HT1080 (cell line): ENCODE data around the gene INPP5A. TPM values are rescaled to one million over a fixed set of nuclear protein-coding genes. Genes with fewer than 3 reads are reported as not detected.

Experiments used
- DNase-seq: peaks from one replicate; pipeline ENCODE4 v3.0.0-alpha.2; 2015; ENCODE audit warnings: low read depth
- total RNA-seq: library from RNA; depleted of rRNA; stranded (reverse); fragments of >200 nt; shearing (Covaris generic); gene quantifications from 2 replicates; pipeline ENCODE4 v1.2.3, GENCODE V29; 2014

Gene INPP5A
- total RNA-seq, 1 experiment from 2014 or later = 34.4 TPM

DNA sequence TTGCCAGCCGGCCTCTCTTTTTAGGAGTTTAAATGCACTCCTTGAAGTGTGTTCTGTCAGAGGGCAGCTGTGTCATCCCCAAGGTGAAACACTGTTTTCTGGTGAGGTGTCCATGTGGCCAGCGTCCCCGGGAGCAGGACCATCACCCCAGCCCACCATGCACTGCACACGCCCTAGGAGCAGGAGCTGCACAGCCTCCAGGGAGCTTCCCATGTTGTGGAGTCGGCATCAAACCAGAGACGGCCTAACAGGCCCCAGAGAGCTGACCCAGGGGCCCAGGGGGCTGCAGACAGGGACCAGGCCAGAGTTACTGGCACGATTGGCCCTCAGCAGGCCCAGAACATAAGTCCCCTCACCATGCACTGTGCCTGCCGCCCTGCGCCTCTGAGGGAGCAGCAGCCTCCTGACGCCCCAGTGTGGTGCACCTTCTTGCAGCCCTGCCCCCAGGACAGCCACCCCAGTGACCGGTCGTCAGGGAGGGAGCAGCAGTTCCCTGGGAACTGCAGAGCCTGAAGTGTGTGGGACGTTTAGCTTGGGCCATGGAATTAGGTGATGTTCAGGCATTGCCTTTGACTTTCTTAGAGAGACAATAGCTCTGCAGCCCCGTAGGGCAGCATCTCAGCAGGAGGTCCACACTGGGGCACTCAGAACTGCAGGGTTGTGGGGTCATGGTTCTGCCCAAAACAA lies 150.4 kb downstream of the INPP5A start:
- no peak for DNase-seq

DNA sequence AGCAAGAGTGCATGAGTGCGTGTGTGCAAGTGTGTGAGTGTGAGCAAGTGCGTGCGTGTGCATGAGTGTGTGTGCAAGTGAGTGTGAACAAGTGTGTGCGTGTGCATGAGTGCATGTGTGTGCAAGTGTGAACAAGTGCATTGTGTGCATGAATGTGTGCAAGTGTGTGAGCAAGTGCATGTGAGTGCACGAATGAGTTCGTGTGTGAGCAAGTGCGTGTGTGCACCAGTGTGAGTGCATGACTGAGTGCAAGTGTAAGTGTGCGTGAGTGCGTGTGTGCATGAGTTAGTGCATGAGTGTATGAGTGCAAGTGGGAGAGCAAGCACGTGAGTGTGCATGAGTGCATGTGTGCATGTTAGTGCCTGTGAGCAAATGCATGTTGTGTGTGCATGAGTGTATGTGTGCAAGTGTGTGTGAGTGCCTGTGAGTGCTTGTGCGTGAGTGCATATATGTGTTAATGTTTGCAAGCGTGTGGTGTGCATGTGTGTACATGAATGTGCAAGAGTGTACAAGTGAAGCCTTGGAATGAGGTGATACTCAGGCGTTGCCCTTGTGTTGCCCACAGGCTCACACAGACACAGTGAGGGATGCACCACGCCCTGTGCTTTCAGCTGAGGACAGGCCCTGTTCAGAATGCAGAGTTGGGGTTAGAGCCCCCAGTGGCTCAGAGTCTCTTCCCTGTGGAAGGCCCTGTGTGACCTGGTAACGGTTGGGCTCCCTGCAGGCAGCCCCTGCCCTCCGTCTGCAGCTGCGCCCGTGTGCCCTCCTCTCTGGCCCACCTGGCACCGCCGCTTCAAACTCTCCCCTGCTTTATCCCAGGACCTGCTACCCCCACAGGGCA lies 151.2 kb downstream of the INPP5A start:
- no peak for DNase-seq

DNA sequence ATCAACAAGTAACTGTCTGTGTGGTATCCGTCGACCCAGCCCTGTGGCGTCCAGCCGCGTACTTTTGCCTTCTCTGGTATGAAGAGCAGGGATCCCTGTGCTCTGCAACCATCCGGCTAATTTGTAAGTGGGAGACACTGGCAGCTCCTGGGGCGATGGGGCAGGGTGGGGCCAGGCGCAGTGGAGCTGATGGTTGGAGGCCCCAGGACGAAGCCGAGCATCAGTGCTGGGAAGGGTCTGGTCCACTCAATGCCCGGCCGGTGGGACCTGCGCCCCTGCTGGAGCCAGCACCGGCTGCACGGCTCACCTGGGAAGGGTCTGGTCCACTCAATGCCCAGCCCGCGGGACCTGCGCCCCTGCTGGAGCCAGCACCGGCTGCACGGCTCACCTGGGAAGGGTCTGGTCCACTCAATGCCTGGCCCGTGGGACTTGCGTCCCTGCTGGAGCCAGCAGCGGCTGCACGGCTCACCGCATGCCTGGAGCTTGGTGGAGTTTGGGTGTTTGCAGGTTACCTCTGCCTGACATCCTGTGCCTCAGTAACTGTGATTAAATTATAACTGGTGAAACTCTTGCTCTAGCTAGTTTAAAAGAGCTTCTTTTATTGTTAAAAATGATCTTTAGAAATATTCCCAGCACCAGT lies 152.3 kb downstream of the INPP5A start:
- no peak for DNase-seq

DNA sequence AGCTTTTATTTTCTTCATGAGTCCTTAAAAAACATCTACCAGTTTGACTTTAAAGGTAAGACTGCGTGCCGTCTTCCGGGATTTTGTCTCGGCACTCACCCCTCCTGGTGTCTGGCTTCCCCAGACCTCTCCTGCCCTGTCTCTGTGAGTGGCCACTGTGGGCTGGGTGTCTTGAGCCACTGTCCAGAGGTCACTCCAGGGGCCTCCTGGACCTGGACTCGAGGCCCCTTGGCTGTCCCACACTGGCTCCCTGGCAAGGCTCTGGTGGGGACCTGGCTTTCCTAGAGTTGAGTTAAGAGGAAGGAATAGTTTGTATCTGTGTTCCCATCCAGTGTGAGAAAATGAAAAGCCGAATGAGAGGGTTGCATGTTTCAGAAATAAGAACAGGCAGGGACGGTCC lies 152.8 kb downstream of the INPP5A start:
- no peak for DNase-seq

DNA sequence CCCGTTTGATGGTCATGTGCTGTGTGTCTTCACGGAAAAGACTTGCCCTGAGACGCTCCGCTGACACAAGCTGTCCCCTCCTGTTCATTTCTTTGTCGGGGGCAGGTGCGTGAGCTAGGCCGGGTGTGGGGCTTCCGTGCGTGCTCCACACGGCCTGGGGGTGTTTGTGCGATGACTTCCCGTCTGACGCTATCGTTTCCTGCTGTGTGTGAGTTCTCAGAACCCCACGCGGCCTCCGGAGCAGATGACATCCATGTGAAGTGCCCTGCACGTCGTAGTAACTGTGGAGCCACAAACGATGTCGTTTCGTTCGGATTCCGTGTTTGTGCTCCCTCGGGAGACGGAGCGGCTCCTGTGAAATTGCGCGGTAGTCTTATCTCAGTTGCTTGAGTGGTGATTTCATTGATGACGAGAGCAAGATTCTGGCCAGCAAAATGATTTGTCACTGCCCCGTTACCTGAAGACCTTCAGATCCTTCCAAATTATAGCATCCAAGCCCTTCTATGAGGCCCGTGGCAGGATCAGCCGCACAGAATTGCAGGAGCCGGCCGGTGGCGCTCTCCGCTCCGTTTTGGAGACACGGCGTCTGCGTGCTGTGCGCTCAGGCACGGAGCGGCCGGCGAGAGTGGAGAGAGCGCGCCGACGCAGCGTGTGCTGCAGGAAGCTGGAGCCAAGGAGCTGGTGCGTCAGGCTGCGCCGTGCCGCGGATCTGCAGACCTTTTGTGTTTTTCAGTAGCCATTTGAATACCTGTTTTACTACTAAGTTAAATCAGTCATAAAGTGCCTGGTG lies 153.4 kb downstream of the INPP5A start:
- no peak for DNase-seq

DNA sequence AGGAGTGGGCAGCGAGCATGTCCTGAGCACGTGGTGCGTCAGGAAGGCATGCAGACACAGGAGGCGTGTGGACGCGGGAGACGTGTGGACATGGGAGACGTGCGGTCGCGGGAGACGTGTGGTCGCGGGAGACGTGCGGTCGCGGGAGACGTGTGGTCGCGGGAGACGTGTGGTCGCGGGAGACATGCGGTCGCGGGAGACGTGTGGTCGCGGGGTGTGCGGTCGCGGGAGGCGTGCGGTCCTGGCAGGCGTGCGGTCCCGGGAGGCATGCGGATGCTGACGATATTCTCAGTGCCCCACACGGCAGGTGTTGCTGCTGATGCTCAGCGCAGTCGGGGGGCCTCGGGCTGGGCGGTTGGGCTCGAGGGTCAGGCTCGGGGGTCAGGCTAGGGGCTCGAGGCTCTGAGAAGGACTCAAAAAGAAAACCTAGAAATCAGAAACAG lies 154.1 kb downstream of the INPP5A start:
- DNase-seq = no peak

DNA sequence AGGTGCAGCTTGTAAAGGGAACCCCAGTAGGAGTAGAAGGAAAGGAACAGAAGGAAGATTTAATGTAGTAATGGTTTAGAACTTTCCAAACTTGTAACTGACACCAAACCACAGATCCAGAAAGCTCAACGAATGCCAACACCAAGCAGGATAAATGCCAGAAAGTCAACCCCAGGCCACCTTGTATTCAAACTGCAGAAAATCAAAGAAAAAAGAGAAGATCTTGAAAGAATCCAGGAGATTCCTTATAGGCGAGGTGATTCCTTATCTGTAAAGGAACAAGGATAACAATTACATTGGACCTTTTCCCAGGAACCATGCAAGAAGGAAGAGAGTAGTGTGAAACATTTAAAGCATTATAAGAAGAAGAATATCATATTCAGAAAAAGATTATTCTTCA lies 154.7 kb downstream of the INPP5A start:
- no peak for DNase-seq

DNA sequence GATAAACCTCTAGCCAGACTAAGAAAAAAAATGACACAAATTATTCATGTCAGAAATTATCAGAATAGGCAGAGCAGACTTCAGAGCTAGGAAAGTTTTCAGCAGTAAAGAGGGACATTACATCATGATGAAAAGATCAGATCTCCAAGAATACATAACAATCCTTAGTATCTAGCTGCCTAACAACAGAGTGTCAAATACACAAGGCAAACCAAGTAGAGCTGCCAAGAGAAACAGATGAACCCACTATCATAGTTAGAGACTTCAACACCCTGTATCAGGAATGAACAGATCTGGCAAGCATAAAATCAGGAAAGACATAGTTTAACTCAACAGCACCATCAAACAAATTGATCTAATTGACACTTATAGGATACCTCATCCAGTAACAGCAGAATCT lies 156.1 kb downstream of the INPP5A start:
- DNase-seq = no peak

DNA sequence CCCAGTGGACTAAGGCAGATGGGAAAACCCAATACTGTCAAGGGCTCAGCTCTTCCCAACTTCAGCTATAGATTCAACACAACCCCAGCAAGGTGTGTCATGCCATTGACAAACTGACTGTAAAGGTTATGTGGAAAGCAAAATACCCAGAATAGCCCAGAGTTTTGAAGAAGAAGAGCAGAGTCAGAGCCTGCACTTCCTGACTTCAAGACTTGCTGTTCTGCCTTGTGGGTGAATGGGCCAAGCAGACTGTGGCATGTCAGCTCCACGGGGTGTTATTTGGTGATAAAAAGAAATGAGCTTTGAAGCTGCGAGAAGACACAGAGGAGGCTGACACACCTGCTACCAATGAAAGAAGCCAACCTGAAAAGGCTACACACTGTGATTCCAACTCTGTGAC lies 158.6 kb downstream of the INPP5A start:
- DNase-seq = no peak

DNA sequence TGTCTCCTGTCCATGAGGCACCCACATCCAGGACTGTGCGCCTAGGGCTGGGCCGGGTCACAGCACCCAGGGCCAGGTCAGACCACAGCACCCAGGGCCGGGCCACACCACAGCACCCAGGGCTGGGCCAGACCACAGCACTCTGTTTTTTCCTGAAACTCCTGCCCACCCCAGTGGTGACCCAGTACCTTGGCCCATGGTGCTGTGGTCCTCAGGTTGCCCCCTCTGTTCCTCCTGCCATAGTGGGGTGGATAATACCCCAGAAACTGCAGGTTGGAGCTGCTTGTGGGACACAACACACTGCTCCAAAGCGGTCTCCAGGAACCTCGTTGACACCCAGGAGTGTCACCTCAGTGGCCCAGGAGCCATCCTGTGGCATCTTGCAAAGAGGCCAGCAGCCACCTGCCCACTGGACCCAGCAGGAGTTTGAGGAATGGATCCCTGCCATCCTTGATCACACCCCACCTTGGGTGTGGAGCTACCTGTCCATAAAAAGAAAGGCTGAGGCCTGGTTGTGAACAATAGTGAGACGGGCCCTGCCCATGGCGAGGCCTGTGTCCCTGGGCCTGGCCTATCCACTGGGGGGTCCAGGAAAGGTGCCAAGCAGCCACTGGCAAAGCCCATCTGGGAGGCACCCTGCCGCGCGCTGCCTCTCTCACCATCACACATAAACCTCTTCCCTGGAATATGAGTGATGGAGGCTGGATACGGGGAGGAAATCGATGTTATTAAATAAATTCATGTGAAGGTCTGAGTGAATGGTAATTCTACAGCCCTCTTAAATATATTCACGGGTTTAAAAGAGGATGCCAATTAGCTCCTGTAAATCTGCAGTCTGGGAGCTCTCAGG lies 159.4 kb downstream of the INPP5A start:
- DNase-seq = no peak

DNA sequence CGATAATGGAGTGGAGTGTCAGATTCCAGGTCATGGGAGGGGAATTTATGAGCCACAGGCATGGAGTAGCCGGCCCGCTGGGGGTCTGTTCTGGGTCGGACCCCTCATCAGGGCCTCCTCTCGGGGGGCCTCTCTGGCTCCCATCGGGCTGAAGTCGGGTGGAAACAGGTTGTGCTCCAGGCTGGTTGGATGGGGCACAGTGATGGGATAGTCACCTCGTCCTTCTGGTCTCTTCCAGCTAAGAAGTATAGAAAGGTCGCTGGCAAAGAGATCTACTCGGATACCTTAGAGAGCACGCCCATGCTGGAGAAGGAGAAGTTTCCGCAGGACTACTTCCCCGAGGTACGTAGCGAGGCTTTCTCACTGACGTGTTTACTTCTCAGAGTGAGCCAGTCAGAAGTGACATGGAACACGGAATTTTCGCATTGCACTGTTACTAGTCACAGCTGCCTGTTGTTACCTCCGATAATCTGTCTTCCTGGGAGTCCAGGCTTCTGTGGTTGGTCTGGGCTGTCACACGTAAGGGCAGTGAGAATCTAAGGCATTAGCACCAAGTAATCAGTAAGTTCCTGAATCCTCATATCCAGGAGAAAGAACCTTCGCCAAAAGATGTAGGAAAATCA lies 160.1 kb downstream of the INPP5A start:
- DNase-seq = no peak

DNA sequence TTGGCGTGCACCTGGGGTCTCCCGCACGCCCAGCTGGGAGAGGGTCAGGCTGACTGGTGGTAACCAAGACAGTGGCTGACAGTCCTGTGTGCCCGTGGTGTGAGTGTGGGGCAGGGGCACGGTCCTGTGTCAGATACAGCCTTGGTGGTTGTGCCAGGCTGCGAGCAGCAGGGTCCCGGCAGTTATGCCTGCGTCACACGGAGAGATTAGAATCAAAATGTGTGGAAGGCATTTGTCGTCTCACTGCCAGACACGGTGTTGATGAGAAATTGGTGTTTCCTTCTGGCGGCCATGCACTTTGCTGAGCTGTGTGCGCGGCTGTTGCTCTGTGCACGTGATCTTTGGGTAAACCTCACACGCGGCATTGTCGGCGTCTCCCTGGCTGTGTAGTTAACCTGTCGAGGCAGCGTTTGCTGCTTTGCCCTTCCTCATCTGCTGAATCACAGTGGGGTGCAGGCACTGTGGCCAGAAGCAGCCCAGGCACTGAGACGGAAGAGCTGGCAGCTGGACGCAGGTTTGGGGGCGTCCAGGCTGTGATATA lies 160.7 kb downstream of the INPP5A start:
- no peak for DNase-seq

DNA sequence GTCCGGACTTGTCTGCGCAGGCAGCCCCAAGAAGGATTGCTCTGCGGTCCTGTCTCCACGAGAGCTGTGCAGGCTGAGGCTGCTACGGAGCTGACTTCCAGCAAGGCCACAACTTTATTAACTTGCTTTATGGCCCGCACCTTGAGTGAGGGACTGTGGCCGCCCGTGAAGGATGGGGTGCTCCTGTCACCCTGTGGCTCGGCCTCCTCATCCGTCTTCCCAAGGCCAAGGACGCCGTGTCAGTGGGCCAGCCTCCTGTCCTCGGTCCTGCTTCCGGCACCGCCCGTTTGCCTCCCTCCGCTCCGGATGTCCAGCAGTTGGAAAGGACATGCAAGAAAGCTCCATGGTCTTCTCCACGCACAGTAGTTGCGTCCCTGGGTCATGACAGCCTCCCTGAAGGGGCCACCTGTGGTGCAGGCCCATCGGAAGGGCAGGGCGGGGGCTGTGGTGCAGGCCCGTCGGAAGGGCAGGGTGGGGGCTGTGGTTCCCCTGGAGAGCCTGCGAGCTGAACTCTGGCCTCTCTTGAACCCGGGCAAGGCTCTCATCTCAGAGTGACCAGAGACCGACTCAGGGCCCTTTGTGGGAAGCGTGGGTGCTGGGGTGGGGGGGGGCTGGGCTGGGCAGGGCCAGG lies 161.3 kb downstream of the INPP5A start:
- DNase-seq = no peak

DNA sequence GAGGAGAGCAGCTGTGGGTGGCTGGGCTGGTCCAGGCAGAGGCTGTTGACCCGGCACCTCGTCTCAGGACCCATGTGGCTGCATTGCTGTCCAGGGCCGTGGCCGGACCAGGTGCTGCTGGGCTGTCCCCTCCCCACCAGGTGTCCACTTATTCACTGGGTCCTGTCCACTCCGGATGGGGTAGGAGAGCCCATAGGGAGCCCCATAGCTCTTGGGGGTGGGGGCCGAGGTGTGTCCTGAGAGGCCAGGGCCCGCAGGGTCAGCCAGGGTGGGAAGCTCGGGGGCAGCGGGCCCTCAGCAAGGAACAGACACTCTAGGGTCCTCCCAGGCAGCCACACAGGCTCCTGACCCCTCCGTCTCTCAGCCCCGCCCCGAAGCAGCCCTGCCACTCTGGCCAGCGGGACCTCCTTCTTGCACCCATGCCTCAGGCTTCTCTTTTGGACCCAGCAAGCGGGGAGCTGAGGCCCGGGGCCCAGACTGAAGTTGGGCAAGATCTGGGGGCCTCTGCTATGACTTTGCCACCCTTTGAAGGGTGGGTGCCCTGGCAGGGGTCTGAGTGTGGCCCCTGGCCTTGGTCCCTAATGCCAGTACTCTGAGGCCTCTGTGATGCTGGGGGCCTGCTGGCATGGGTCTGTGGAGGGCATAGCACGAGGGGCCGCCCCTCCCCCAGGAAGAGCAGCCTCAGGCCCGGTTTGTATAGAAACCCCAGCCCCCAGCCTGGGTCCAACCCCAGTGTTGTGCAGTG lies 162.0 kb downstream of the INPP5A start:
- no peak for DNase-seq

DNA sequence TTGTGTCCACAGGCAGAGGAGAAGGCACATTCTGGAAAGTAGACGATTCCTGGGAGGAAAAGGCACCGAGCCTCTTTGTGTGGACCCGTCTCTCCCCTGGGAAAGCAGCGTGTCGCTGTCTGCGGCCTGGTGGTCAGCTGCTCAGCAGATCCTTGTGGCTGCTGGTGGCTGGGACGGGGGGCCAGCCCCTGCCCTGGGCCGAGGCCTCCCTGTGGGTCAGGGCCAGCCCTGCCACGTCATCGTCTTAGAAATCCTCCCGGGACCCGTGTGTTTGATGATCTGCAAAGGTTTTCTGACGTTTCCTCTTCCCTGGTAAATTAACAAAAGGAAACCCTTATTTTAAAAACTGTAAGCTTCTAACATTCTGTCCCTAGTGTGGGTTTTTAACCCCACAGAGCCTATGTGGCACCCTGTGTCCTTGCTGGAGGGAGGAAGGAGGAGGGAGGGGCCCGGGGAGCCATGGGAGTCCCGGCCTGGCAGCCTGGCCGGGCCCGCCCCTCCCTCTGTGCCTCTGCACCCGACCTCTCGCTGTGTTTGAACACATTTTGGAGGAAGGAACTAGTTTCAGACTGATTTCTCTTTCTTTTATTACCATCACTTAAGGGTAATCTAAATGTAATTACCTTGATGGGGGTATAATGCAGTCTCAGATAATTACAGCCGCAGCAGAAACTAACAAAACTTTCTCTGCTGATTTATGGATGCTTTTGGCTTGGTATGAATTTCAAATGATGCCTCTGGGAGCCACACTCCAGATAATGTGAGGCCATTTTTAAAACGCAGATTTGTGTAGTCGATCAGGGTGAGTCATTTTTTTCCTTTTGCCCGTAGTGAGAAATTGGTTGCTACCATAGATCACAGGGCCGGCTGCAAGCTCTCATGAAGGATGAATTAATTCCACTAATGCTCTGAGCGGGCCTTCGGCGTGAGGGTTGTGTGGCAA lies 162.8 kb downstream of the INPP5A start:
- no peak for DNase-seq

DNA sequence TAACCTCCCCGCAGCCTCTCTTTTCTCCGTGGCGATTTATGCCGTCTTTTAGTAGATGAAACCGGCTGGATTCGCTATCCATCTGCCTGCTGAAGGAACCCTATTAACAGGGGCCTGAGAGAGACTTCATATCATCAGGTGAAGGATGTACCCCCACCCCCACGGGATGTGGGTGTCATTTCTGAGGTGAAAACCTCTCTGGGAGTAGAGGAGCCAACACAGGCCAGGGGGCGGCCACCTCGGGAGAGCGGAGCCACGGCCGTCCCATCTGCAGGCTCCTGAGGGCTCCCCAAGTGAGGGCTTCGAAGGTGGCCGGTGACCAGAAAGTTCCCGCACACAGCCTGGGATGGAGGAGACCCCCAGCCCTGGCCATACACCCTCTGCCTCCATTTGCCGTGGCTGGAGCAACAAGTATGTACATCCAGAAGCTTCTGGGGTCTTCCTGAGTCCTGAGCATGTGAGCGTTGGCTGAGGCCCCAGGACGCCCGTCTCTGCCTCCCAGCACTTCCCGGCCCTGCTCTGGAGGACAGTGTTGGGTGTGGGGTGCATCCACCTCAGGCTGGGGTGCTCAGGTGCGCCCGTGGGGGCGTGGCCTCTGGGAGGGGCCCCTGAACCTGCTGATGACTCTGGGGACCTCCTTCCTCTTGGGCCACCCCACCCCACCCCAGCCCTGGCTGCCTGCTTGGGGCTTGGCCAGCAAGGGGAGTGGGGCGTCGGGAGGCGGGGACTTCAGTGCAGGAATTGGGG lies 163.7 kb downstream of the INPP5A start:
- no peak for DNase-seq

DNA sequence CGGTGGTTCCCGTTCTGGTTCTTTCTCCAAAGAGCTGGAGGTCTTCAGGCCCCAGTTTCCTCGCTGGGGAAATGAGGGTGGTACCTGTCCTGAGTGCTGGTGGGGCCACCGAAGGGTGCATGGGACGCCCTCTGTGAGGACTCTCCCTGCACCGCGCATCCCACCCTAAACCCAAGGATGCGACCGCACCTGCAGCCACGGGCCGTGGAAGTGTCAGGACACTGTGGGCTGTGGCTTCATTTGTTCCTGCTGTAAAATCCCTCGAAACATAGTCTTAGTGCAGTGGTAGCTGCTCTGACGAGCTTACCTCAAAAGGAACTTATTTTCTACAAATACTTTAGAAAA lies 164.2 kb downstream of the INPP5A start:
- DNase-seq = no peak
